AG04449 (cell line): ENCODE measurements around the gene TSPAN32.
"Not testable (repeated sequence)": the region's sequence is repeated elsewhere in the genome, so short reads cannot be mapped to it uniquely, and the experiment has no call there.

ENCODE experiments used
- CTCF ChIA-PET: fragments of 350-600 bp; formaldehyde crosslinking; extraction: SDS; loops from one replicate; lab custom pipeline; 2021; ENCODE audit warnings: antibody characterized with exemption; lab: Yijun Ruan, JAX
- POLR2A ChIA-PET: fragments of 400-600, 350-600 bp; formaldehyde crosslinking; extraction: SDS; loops from one replicate; lab custom pipeline; 2020; ENCODE audit warnings: antibody characterized with exemption, inconsistent platforms; lab: Yijun Ruan, JAX
- DNase-seq: peaks from one replicate; pipeline ENCODE4 v3.0.0-alpha.2; 2010; ENCODE audit warnings: low read depth, low spot score
- H3K4me3 ChIP-seq: 2 replicates; pipeline ENCODE4 v1.5.1; 2011; ENCODE audit warnings: low read depth, mild to moderate bottlenecking, control low read depth, low read length
- CTCF ChIP-seq: IDR thresholded peaks from one replicate; pipeline ENCODE4 v1.5.1; 2011; ENCODE audit warnings: mild to moderate bottlenecking, moderate library complexity, low read length, control low read depth, inconsistent platforms; ENCODE audit not compliant: insufficient read depth; ENCODE audit errors: missing control alignments

TSPAN32 gene

DNA sequence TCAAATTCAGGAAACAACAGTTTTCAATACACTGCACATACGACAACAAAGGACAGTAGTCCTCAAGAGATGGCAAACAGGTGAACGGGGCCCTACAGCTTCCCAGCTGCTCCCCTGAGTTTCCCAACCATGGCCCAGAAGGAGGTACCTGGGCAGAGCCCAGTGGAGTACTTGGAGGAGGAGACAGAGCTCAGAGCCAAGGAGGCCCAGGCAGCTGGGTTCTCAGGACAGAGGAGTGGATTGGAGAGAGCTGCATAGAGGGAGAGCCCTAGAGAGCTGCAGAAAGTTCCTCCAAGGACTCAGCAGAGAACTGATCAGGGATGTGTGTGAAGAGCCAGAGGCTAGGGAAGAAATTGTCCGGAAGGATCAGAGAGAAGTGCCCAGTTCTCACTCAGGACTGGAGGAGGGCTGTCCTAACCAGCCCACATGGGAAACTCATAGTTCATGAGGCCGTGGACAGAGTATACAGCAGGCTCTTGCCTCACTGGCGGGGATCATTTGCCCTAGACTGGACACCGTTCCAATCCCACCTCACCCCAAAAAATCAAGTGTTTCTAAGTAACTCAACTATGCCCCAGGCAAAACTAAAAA is 23.8 kb upstream of the TSPAN32 start:
- H3K4me3 ChIP-seq = no peak overlapping the region
- ChIA-PET CTCF (no interaction called here), POLR2A (no interaction called here)
- DNase-seq = no peak
- no peak for TF ChIP-seq CTCF

DNA sequence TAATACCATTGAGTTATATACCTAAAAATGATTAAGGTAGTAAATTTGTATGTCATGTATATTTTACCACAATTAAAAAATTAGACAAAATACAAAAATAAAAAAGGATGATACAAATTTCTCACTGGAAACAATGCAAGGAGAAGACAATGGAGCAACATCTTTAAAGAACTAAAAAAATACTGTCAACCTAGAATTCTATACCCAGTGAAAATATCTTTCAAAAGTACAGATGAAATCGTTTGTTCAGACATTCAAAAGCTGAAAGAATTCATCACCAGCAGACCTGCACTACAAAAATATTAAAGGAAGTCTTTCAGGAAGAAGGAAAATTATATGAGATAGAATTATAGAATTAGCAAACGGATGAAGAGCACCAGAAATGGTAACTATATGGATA is 21.6 kb upstream of the TSPAN32 start:
- DNase-seq = no peak
- POLR2A ChIA-PET = no interaction called here
- H3K4me3 ChIP-seq = no peak overlapping the region
- CTCF ChIA-PET = interaction anchor here (1.3 kb wide), 1 partner anchor 140 kb away, joined by 5 read pairs; no protein-coding TSS in a partner anchor
- no peak for TF ChIP-seq CTCF

- DNase-seq, CTCF ChIA-PET, POLR2A ChIA-PET, H3K4me3 ChIP-seq: not testable (repeated sequence)
These were observed 15.5 kb upstream of the TSPAN32 start for GRCh38 chr11:2286350-2286749.

GRCh38 chr11:2287091-2287490 is 14.7 kb upstream of the TSPAN32 start:
- no peak overlapping the region for H3K4me3 ChIP-seq
- ChIA-PET POLR2A (no interaction called here), CTCF (interaction anchor here (1.5 kb wide), 1 partner anchor 133 kb away, joined by 7 read pairs; no protein-coding TSS in a partner anchor)
- no peak for DNase-seq
- TF ChIP-seq CTCF = no peak

DNA sequence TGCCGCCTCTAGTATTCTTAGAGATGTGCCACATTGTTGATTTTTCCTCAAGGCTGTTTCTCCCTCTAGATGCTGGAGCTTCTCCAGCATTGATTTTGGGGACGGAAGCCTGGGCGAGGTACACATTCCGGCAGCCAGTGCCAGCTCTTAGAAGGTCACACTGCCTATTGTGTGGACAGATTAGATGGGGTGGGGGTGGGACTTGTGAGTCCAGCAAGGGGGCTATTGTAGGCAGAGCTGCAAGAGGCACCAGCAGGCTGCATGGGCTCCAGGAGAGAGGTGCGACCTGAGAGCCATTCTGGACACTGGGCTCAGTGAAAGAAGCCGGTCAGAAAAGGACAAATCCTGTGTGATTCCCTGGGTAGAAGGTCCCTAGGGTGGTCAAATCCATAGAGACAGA is 12.5 kb upstream of the TSPAN32 start:
- ChIA-PET CTCF (interaction anchor here (1.7 kb wide), 1 partner anchor 131 kb away, joined by 3 read pairs; no protein-coding TSS in a partner anchor), POLR2A (no interaction called here)
- no peak overlapping the region for H3K4me3 ChIP-seq
- DNase-seq = no peak
- no peak for TF ChIP-seq CTCF

DNA sequence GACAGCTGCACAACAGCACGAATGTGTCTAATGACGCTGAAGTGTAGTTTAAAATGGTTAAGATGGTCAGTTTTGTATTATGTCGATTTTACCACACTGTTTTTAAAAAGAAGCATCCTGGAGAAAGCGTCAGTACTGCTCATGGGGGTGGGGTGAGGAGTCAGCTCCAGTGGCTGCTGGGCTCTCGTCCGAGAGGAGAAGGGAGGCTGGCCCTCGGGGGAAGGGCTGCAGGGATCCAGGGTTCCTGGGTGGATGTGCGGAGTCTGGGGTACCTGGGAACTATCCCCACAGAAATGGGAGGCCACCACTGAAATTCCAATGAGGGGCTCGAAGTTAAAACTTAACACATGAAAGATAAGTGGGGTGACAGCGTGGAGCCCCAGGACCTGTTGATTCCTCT is 12.0 kb upstream of the TSPAN32 start:
- ChIA-PET CTCF (interaction anchor here (1.2 to 1.7 kb wide), 2 partner anchors 15 to 131 kb away, joined by 3 read pairs; no protein-coding TSS in a partner anchor), POLR2A (no interaction called here)
- no peak for DNase-seq
- no peak for TF ChIP-seq CTCF
- H3K4me3 ChIP-seq = no peak overlapping the region
